Keratinocyte (primary cell): ENCODE measurements around the gene TTC28. TPM values are rescaled to one million over a fixed set of nuclear protein-coding genes. Genes with fewer than 3 reads are reported as not detected.

Source experiments
- DNase-seq: peaks from one replicate; pipeline ENCODE4 v3.0.0-alpha.2; 2011; ENCODE audit warnings: low read depth, missing footprints, low spot score
- FAIRE-seq: peaks from 2 replicates; lab custom pipeline; 2011; peaks lifted over from hg19 to GRCh38; lab: Jason Lieb, UNC
- H2AFZ ChIP-seq: 2 replicates; pipeline ENCODE4 v1.6.0; 2012; ENCODE audit warnings: low read length, control low read depth, inconsistent platforms; ENCODE audit not compliant: control insufficient read depth
- H3K27ac ChIP-seq: 2 replicates; pipeline ENCODE4 v1.5.1; 2011; ENCODE audit warnings: low read length; ENCODE audit not compliant: control insufficient read depth, insufficient read depth
- H3K27me3 ChIP-seq: 3 replicates; pipeline ENCODE4 v1.6.0; 2011; ENCODE audit warnings: low read length; ENCODE audit not compliant: control insufficient read depth, insufficient read depth; ENCODE audit errors: extremely low read depth
- H3K36me3 ChIP-seq, 2 experiments: 2 replicates in 1 of 2; 3 replicates in 1 of 2; pipeline ENCODE4 v1.5.1; 2011; ENCODE audit warnings: low read length in 2 of 2, mild to moderate bottlenecking in 1 of 2; ENCODE audit not compliant: control insufficient read depth in 2 of 2, insufficient read depth in 2 of 2; ENCODE audit errors: extremely low read depth in 1 of 2
- H3K4me1 ChIP-seq: 3 replicates; pipeline ENCODE4 v1.5.1; 2011; ENCODE audit warnings: low read length; ENCODE audit not compliant: control insufficient read depth, insufficient read depth; ENCODE audit errors: extremely low read depth
- H3K4me2 ChIP-seq: 3 replicates; pipeline ENCODE4 v1.6.0; 2011; ENCODE audit warnings: low read depth, low read length; ENCODE audit not compliant: control insufficient read depth, insufficient read depth; ENCODE audit errors: extremely low read depth
- H3K4me3 ChIP-seq, 3 experiments: fragments of 200-600 bp in 1 of 3; sonication (generic) in 1 of 3; 2 replicates in 2 of 3; 3 replicates in 1 of 3; pipeline ENCODE4 v1.5.1; 2011 to 2016; ENCODE audit warnings: low read length in 3 of 3, mild to moderate bottlenecking in 3 of 3, control low read depth in 2 of 3, inconsistent platforms in 1 of 3, low read depth in 1 of 3, mixed read lengths in 1 of 3, mixed run types in 1 of 3, moderate library complexity in 1 of 3; ENCODE audit not compliant: control insufficient read depth in 2 of 3, insufficient read depth in 2 of 3; ENCODE audit errors: extremely low read depth in 1 of 3
- H3K79me2 ChIP-seq: 2 replicates; pipeline ENCODE4 v1.6.0; 2012; ENCODE audit warnings: low read length; ENCODE audit not compliant: control insufficient read depth, insufficient read depth
- H3K9ac ChIP-seq: 3 replicates; pipeline ENCODE4 v1.6.0; 2011; ENCODE audit warnings: low read length; ENCODE audit not compliant: control insufficient read depth, insufficient read depth; ENCODE audit errors: extremely low read depth
- H3K9me1 ChIP-seq: 3 replicates; pipeline ENCODE4 v1.6.0; 2011; ENCODE audit warnings: low read length; ENCODE audit not compliant: control insufficient read depth, insufficient read depth; ENCODE audit errors: extremely low read depth
- H3K9me3 ChIP-seq: 2 replicates; pipeline ENCODE4 v1.5.1; 2012; ENCODE audit warnings: low read depth, low read length; ENCODE audit not compliant: control insufficient read depth
- H4K20me1 ChIP-seq: 3 replicates; pipeline ENCODE4 v1.6.0; 2011; ENCODE audit warnings: low read length; ENCODE audit not compliant: control insufficient read depth, insufficient read depth; ENCODE audit errors: extremely low read depth
- EZH2 ChIP-seq: IDR thresholded peaks from one replicate; pipeline ENCODE4 v1.6.1; 2012; ENCODE audit warnings: inconsistent platforms, mild to moderate bottlenecking, low read length, moderate library complexity
- dilution Hi-C: fragments of 300-500 bp; cut with MboI; formaldehyde crosslinking; loops from one replicate; pipeline ENCODE4 v1.7.0; 2020; ENCODE audit warnings: low sequenced_read_pairs; ENCODE audit not compliant: extremely low pct_ligation_motif_present
- polyA plus RNA-seq, 5 experiments: library from polyadenylated mRNA; depleted of rRNA in 3 of 5; stranded (reverse) in 3 of 5; stranded (forward) in 1 of 5; unstranded in 1 of 5; fragments of >200 nt; gene quantifications; 1 replicate in 1 of 5; 2 replicates in 3 of 5; 3 replicates in 1 of 5; pipeline versions ENCODE4 v1.2.1 to v1.2.3, GENCODE V29; 2011 to 2012; ENCODE audit warnings: missing spikeins in 2 of 5, low read depth in 1 of 5, low replicate concordance in 1 of 5
- TF ChIP-seq, protein P1 (sequence below), 3 experiments: IDR thresholded peaks in 1 of 3; conservative IDR thresholded peaks in 1 of 3; optimal IDR thresholded peaks in 1 of 3; 2 replicates in 2 of 3; 3 replicates in 1 of 3; pipeline versions ENCODE3 to v1.5.1; 2011; ENCODE audit warnings: low read length in 3 of 3, mild to moderate bottlenecking in 3 of 3, moderate library complexity in 2 of 3, control low read depth in 1 of 3, inconsistent platforms in 1 of 3; ENCODE audit not compliant: insufficient read depth in 2 of 3; ENCODE audit errors: extremely low read depth in 1 of 3

Gene TTC28
- polyA plus RNA-seq, 1 donor (not counting 4 experiments of a cell fraction or from before 2014, with no cell fraction given), result 0.66 TPM

DNA sequence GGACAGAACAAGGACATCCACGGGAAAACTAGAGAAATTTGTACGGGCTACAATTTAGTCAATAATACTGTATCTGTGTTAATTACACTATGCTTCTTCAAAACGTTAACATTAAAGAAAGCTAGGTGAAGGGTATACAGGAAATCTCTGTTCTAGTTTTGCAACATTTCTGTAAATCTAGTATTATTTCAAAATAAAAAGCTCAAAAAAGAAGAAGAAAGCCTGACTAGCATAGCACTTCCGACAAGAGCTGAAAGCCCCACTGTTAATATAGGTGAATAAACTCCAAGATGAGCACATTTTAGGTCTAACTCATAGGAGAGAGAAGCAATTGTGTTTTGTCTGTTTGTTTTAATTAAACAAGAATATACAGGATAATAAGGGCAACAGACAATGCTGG is 299.7 kb downstream of the TTC28 start:
- Histone ChIP-seq H3K79me2 (no peaks in the 10 kb centered on the region), H2AFZ (no peak overlapping the region), H3K36me3 (no peaks in the 10 kb centered on the region), H3K4me2 (no peak overlapping the region), H3K27ac (no peak overlapping the region), H3K4me1 (no peaks in the 10 kb centered on the region), H4K20me1 (no peaks in the 10 kb centered on the region), H3K9me3 (no peaks in the 10 kb centered on the region), H3K4me3 (no peak overlapping the region), H3K27me3 (no peaks in the 10 kb centered on the region), H3K9ac (no peak overlapping the region), H3K9me1 (no peaks in the 10 kb centered on the region)
- TF ChIP-seq, protein P1, sequence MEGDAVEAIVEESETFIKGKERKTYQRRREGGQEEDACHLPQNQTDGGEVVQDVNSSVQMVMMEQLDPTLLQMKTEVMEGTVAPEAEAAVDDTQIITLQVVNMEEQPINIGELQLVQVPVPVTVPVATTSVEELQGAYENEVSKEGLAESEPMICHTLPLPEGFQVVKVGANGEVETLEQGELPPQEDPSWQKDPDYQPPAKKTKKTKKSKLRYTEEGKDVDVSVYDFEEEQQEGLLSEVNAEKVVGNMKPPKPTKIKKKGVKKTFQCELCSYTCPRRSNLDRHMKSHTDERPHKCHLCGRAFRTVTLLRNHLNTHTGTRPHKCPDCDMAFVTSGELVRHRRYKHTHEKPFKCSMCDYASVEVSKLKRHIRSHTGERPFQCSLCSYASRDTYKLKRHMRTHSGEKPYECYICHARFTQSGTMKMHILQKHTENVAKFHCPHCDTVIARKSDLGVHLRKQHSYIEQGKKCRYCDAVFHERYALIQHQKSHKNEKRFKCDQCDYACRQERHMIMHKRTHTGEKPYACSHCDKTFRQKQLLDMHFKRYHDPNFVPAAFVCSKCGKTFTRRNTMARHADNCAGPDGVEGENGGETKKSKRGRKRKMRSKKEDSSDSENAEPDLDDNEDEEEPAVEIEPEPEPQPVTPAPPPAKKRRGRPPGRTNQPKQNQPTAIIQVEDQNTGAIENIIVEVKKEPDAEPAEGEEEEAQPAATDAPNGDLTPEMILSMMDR (optimal IDR thresholded peaks at IDR 0.05 in 1 of 3, IDR thresholded peaks at IDR 0.05 in 1 of 3, conservative IDR thresholded peaks at IDR 0.05 in 1 of 3; ENCODE audit: extremely low read depth in 1 of 3, insufficient read depth in 2 of 3, low read length in 3 of 3), result no peak
- no peak for TF ChIP-seq EZH2
- no peak for DNase-seq
- dilution Hi-C loops, result no loop called here
- no peak for FAIRE-seq

DNA sequence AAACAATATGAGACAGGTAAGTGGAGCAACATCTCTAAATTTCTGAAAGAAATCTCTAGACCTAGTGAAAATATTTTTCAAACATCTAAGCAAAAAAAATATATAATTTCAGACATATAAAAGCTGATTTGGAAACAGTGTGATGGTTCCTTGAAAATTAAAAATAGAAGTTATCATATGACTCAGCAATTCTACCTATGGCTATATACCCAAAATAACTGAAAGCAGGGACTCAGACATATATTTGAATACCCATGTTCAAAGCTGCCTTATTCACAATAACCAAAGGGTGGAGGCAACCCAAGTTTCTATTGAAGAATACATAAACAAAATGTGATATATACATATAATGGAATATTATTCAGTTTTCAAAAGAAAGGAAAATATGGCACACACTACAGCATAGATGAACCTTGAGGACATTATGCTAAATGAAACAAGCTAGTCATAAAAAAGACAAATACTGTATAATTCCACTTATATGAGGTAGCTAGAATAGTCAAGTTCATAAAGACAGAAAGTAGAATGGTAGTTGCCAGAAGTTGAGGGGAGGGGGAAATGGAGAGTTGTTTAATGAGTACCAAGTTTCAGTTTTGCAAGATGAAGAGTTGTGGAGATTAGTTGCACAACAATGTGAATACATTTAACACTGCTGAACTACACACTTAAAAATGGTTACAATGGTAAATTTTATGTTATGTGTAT is 300.4 kb downstream of the TTC28 start:
- dilution Hi-C loops, result no loop called here
- Histone ChIP-seq H4K20me1 (no peaks in the 10 kb centered on the region), H3K4me2 (no peak overlapping the region), H3K9ac (no peak overlapping the region), H3K9me3 (no peaks in the 10 kb centered on the region), H3K4me1 (no peaks in the 10 kb centered on the region), H3K27ac (no peak overlapping the region), H2AFZ (no peak overlapping the region), H3K27me3 (no peaks in the 10 kb centered on the region), H3K79me2 (no peaks in the 10 kb centered on the region), H3K36me3 (no peaks in the 10 kb centered on the region), H3K4me3 (no peak overlapping the region), H3K9me1 (no peaks in the 10 kb centered on the region)
- FAIRE-seq, result no peak
- TF ChIP-seq, protein P1 (optimal IDR thresholded peaks at IDR 0.05 in 1 of 3, IDR thresholded peaks at IDR 0.05 in 1 of 3, conservative IDR thresholded peaks at IDR 0.05 in 1 of 3; ENCODE audit: extremely low read depth in 1 of 3, insufficient read depth in 2 of 3, low read length in 3 of 3), result no peak
- TF ChIP-seq EZH2, result no peak
- DNase-seq, result no peak
